AG04450 (cell line): Measurements from ENCODE around the gene EPSTI1. TPM values are rescaled to one million over a fixed set of nuclear protein-coding genes. Genes with fewer than 3 reads are reported as not detected.
A peak's percentile ranks its signal among the peaks of the same experiment; 100 is the strongest.

Experiments used
- CTCF ChIA-PET: fragments of 300-600, 350-600 bp; formaldehyde crosslinking; extraction: SDS; loops from one replicate; lab custom pipeline; 2022; ENCODE audit warnings: antibody characterized with exemption, inconsistent platforms; lab: Charles Lee
- POLR2A ChIA-PET: fragments of 350-600 bp; formaldehyde crosslinking; extraction: SDS; loops from one replicate; lab custom pipeline; 2021; ENCODE audit warnings: antibody characterized with exemption, inconsistent platforms; lab: Yijun Ruan, JAX
- DNase-seq: peaks from one replicate; pipeline ENCODE4 v3.0.0-alpha.2; 2011; ENCODE audit warnings: low read depth, low spot score
- H3K27ac ChIP-seq: one replicate; pipeline ENCODE4 v1.5.1; 2012; ENCODE audit warnings: low read depth, low read length, control low read depth
- H3K27me3 ChIP-seq: one replicate; pipeline ENCODE4 v1.6.0; 2012; ENCODE audit warnings: low read length; ENCODE audit not compliant: control insufficient read depth, insufficient read depth
- H3K4me3 ChIP-seq: 2 replicates; pipeline ENCODE4 v1.5.1; 2011; ENCODE audit warnings: mild to moderate bottlenecking, low read depth, low read length, control low read depth
- H3K9me3 ChIP-seq: 2 replicates; pipeline ENCODE4 v1.5.1; 2012; ENCODE audit warnings: low read length; ENCODE audit not compliant: control insufficient read depth, insufficient read depth
- CTCF ChIP-seq: IDR thresholded peaks from 2 replicates; pipeline ENCODE4 v1.5.1; 2011; ENCODE audit warnings: low read depth, low read length, control low read depth, inconsistent platforms
- polyA plus RNA-seq: library from polyadenylated mRNA; depleted of rRNA; stranded (reverse); fragments of >200 nt; gene quantifications from 2 replicates; pipeline ENCODE4 v1.2.3, GENCODE V29; 2011

EPSTI1 gene
- polyA plus RNA-seq, 1 experiment, result 6.0 TPM

GRCh38 chr13:43019811-43020210 is 27.8 kb upstream of the EPSTI1 start:
- TF ChIP-seq CTCF, result no peak
- H3K9me3 ChIP-seq, result 0 out of 2 replicates have a peak, but pooled peaks cover 2% of the 10 kb centered on the region
- H3K27me3 ChIP-seq, result no peaks in the 10 kb centered on the region
- POLR2A ChIA-PET, result no interaction called here
- no peak for DNase-seq
- H3K27ac ChIP-seq, result no peak overlapping the region
- CTCF ChIA-PET, result no interaction called here
- H3K4me3 ChIP-seq, result no peak overlapping the region

- CTCF ChIA-PET, result no interaction called here
- H3K9me3 ChIP-seq, result no peaks in the 10 kb centered on the region
- no peak overlapping the region for H3K27ac ChIP-seq
- no peak overlapping the region for H3K4me3 ChIP-seq
- no peak for DNase-seq
- no peak for TF ChIP-seq CTCF
- POLR2A ChIA-PET, result no interaction called here
- no peaks in the 10 kb centered on the region for H3K27me3 ChIP-seq
These were observed 24.2 kb upstream of the EPSTI1 start for GRCh38 chr13:43016226-43016625.

GRCh38 chr13:43014162-43014561 is 22.1 kb upstream of the EPSTI1 start:
- Histone ChIP-seq H3K27ac (peak overlapping the region; percentile 13), H3K9me3 (no peaks in the 10 kb centered on the region), H3K27me3 (no peaks in the 10 kb centered on the region), H3K4me3 (no peak overlapping the region)
- ChIA-PET POLR2A (interaction anchor here (1.0 kb wide), 1 partner anchor 9 kb away, joined by 3 read pairs; the partner anchor contains the start of gene DNAJC15), CTCF (interaction anchor here (0.6 kb wide), 1 partner anchor 1156 kb away, joined by 4 read pairs; no protein-coding TSS in a partner anchor)
- DNase-seq, result no peak
- no peak for TF ChIP-seq CTCF

GRCh38 chr13:43009506-43009905 is 17.5 kb upstream of the EPSTI1 start:
- DNase-seq, result no peak
- H3K27ac ChIP-seq, result no peak overlapping the region
- H3K4me3 ChIP-seq, result no peak overlapping the region
- TF ChIP-seq CTCF, result no peak
- H3K9me3 ChIP-seq, result no peaks in the 10 kb centered on the region
- H3K27me3 ChIP-seq, result no peaks in the 10 kb centered on the region
- ChIA-PET POLR2A (interaction anchor here (0.6 to 1.5 kb wide), 2 partner anchors 12 to 15 kb away, joined by 3 to 14 read pairs; no protein-coding TSS in a partner anchor), CTCF (no interaction called here)

- POLR2A ChIA-PET, result interaction anchor here (1.5 kb wide), 1 partner anchor 11 kb away, joined by 14 read pairs; no protein-coding TSS in a partner anchor
- no peak for TF ChIP-seq CTCF
- CTCF ChIA-PET, result no interaction called here
- H3K9me3 ChIP-seq, result no peaks in the 10 kb centered on the region
- no peak overlapping the region for H3K4me3 ChIP-seq
- no peaks in the 10 kb centered on the region for H3K27me3 ChIP-seq
- H3K27ac ChIP-seq, result no peak overlapping the region
- no peak for DNase-seq
These were observed 16.6 kb upstream of the EPSTI1 start for GRCh38 chr13:43008596-43008995.
